GM19395 (cell line): ENCODE data around the gene COL9A3.

Source experiments
- ATAC-seq: cut with Tn5 transposase; IDR thresholded peaks from one replicate; pipeline ENCODE4 v1.9.1; 2021; ENCODE audit warnings: mild to moderate bottlenecking, moderate library complexity; ENCODE audit not compliant: unreplicated experiment

COL9A3 gene

DNA sequence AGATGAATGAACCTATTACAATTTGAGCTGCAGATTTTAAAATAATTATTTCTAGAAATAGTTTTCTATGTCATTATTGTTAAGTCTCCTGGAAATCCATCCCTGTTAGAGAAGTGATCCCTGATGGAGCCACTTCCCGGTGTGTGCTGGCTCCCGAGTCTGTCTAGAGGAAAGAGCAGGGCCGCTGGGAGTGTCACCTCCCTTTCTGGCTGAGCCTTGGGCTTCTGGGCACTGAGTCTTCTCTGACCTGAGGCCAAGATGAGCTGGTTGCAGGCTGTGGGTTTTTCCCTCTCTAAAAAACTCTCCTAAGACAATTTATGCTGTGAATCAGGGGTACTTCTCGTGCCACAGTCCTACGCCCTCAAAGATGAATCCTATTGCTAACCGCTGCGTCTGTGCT lies 73.6 kb downstream of the COL9A3 start:
- ATAC-seq, result no peak
